Retinal pigment epithelial cell (primary cell): Measurements from ENCODE around the gene SHMT1.
"Not testable (repeated sequence)": the region's sequence is repeated elsewhere in the genome, so short reads cannot be mapped to it uniquely, and the experiment has no call there.

Source experiments
- DNase-seq: peaks from one replicate; pipeline ENCODE4 v3.0.0-alpha.2; 2010; ENCODE audit warnings: low read depth
- H3K4me3 ChIP-seq: 2 replicates; pipeline ENCODE4 v1.5.1; 2011; ENCODE audit warnings: mild to moderate bottlenecking, low read length, control low read depth, moderate library complexity
- TF ChIP-seq, protein P1 (sequence below): conservative IDR thresholded peaks from 2 replicates; pipeline ENCODE4 v1.5.1; 2011; ENCODE audit warnings: low read depth, low read length, control low read depth, inconsistent platforms

SHMT1 gene

DNA sequence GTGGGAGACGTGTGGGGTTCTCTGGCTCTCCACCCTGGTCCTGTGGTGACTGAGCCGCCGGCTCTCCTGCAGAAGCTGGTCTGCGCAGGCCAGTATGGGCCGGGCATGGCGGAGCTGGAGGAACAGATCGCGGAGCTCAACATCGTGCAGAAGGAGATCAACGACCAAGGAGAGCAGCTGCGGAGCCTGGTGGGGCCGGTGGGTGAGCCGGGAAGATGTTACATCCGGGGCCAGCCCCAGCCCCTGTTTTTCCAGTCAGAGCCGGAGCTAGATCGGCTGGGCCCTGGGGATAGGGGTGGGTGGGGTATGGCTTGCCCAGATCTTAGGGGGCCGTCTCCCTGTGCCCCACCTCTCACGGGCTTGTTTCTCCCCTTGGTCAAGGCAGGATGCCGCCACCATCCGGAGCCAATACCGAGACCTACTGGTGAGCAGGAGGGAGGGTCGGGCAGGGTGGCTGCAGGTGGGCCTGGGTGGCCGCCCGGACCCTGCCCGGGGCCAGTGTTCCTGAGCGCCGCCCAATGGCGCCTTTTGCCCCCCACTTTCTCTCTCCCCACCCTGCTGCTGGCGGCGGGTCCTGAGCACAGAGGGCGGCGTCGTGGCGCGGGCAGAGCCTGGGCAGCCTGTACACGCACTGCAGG lies 19.2 kb upstream of the SHMT1 start:
- no peak for DNase-seq
- H3K4me3 ChIP-seq, result no peak overlapping the region
- TF ChIP-seq, protein P1, sequence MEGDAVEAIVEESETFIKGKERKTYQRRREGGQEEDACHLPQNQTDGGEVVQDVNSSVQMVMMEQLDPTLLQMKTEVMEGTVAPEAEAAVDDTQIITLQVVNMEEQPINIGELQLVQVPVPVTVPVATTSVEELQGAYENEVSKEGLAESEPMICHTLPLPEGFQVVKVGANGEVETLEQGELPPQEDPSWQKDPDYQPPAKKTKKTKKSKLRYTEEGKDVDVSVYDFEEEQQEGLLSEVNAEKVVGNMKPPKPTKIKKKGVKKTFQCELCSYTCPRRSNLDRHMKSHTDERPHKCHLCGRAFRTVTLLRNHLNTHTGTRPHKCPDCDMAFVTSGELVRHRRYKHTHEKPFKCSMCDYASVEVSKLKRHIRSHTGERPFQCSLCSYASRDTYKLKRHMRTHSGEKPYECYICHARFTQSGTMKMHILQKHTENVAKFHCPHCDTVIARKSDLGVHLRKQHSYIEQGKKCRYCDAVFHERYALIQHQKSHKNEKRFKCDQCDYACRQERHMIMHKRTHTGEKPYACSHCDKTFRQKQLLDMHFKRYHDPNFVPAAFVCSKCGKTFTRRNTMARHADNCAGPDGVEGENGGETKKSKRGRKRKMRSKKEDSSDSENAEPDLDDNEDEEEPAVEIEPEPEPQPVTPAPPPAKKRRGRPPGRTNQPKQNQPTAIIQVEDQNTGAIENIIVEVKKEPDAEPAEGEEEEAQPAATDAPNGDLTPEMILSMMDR, result no peak

DNA sequence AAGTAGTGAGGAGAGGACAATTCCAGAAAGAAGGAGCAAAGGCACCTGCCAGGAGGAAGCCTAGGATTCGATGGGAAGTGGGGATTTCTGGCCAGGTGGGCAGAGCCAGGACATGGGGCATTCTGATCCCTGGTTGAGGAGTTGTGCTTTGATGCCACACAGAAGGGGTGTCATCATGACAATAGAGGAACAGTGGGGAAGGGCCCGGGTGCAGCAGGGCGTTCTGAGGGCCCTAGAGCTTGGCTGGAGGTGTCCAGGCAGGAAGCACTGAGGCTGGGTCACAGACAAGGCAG lies 18.5 kb upstream of the SHMT1 start:
- TF ChIP-seq, protein P1, result no peak
- DNase-seq, result no peak
- no peak overlapping the region for H3K4me3 ChIP-seq

DNA sequence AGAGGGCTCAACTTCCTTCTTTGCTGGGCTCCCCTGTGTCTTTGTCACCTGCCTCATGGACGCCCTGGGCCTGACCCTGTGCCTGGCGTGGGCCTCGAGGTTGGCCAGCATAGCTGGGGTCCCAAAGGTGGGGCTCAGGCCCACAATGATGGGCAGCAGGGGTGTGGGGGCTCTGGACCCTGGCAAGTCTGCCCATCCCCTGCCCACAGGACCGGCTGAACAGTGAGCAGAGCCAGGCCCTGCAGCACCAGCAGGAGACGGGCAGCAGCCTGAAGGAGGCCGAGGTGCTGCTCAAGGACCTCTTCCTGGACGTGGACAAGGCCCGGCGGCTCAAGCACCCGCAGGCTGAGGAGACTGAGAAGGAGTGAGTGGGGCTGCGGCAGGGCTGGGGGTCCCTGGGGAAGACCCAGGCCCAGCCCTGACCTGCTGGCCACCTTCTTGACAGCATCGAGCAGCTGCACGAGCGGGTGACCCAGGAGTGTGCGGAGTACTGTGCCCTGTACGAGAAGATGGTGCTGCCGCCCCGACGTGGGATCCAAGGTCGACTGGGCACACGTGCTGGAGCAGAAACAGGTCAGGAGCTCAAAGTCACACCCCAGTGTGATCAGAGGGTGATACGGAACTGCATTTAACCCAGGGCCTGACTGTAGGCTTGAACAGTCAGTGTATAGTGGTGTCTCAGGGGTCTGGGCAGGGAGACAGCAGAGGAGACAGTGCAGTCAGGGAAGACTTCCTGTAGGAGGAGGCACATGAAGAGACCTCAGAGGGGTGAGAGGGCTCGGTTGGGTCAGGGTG lies 18.0 kb upstream of the SHMT1 start:
- H3K4me3 ChIP-seq, result no peak overlapping the region
- no peak for DNase-seq
- TF ChIP-seq, protein P1, result no peak

DNA sequence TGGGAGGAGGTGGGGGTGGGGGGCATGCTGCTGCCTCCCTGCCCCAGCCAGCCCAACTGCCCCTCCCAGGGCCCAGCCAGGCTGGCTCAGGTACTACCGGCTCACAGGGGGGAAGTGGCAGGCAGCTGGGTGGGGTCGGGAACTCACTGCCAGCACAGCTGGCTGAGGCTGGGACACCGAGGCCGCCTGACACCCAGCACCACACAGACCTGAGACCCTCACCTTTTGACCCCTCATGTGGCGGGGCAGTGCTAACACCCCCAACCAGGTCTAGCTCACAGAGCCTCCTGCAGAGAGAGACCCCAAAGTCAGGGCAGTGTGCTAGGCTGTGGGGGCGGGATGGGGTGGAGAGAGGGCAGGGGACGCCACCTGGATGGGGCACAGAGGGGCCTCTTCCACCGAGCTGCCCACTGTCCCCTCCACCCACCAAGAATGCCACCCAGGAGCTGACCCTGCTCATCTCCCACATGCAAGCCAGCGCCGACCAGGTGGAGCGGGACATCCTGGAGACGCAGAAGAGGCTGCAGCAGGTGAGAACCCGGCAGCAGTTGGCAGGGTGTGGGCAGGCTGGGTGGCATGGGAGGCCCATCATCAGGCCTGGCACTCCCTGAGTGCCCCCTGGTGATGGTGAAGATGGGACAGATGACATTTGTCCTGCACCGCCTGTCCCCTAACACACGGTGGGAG lies 17.3 kb upstream of the SHMT1 start:
- H3K4me3 ChIP-seq, result no peak overlapping the region
- no peak for DNase-seq
- TF ChIP-seq, protein P1, result no peak

DNA sequence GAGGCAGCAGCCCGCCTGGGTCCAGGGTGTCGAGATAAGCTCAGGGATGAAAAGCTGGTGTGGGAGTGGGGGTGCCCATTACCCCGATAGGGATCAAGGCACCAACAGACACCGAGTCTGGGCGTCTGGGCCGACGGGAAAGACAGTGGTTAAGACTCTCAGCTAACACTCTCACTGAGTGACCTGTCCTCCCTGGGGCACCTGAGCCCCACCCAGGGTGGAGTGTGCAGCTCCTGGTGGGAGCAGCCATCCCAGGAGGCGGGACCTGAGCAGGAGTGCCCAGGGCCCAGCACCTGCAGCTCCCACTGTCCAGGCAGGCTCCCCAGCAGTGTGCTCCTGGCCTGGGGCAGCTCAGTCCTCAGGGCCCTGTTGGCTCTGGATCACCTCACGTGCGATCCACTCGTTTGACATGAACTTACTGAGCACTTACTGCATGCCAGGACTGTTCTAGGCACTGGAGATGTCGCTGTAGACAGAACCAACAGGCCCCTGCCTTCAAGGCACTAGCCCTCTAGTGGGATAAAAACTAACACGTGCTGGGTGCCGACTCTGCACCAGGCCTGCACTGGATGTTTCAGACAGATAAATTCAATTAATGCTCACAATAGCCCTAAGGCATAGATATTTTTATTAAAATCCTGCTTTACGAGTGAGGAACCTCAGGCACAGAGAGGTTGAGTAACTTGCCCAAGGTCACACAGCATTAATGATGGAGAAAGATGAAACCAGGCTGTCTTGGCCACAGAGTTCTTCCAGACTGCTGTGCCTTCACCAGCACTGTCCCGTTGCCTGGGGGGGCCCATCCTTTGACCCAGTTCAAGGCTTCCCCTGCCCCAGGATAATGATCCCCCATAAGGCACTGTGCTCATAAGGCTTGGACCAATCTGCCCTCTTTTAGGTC lies 16.1 kb upstream of the SHMT1 start:
- no peak for DNase-seq
- no peak overlapping the region for H3K4me3 ChIP-seq
- TF ChIP-seq, protein P1, result no peak

DNA sequence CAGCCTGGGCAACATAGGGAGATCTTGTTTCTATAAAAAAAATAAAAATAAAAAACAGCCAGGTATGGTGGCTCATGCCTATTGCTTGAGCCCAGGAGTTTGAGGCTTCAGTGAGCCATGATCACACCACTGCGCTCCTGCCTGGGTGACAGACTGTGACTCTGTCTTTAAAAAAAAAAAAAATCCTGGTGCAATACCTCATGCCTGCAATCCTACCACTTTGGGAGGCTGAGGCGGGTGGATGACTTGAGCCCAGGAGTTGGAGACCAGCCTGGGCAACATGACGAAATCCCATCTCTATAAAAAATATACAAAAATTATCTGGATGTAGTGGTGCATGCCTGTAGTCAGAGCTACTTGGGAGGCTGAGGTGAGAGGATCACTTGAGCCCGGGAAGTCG lies 15.3 kb upstream of the SHMT1 start:
- not testable (repeated sequence) for H3K4me3 ChIP-seq

DNA sequence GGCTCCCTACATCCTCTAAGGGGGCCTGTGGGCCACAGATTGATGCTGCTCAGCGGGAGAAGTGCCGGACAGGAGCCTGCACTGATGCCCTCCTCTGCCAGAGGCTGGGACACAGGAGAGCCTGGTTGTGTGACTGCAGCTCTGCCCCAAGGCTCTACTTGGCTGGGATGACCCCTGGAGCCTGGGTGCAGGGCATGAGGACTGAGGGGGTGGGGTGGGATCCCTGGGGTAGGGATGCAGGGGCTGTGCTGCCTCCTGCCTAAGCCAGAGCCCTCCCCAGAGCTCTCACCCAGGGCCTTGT lies 14.8 kb upstream of the SHMT1 start:
- DNase-seq, result no peak
- H3K4me3 ChIP-seq, result no peak overlapping the region
- TF ChIP-seq, protein P1, result no peak

More for the DNA sequence above, 15.3 kb upstream of the SHMT1 start:
- DNase-seq, result not testable (repeated sequence)
